NCI-H128 (cell line): ENCODE results near the gene SPDYE2.
"Not testable (repeated sequence)": the region's sequence is repeated elsewhere in the genome, so short reads cannot be mapped to it uniquely, and the experiment has no call there.

Source experiments
- DNase-seq: peaks from one replicate; lab custom pipeline; 2025; ENCODE audit not compliant: unreplicated experiment; lab: John Stamatoyannopoulos, UW

SPDYE2 gene, protein sequence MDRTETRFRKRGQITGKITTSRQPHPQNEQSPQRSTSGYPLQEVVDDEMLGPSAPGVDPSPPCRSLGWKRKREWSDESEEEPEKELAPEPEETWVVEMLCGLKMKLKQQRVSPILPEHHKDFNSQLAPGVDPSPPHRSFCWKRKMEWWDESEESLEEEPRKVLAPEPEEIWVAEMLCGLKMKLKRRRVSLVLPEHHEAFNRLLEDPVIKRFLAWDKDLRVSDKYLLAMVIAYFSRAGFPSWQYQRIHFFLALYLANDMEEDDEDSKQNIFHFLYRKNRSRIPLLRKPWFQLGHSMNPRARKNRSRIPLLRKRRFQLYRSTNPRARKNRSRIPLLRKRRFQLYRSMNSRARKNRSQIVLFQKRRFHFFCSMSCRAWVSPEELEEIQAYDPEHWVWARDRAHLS

DNA sequence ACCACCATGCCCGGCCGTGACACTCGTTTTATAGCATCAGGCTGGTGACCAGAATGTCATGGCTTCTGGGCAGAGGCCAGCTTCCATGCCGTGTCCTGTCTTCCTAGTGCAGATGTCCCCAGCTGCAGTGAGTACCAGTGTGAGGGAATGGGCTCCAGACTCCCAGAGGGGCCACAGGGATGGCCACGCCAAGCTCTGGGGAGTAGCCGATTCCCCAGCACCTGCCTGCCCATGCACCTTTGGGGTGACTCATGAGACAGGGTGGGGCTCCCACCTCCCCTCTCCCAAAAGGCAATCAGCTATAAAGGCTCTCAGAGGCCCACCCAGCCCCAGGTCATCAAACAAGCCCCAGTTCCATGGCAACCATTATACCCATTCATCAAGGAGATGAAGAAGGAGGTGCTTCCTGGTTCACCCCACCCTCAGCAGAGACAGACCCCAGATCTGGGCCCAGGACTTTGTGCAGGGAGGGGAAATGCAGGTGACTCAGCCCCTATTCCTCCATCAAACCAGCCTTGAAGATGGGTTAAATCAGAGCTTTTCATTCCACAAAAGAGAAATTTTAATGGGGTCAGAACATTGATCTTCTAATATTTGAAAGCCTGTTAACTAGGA, at the start of gene SPDYE2:
TSS of gene SPDYE2 (plus strand) at position 419 of the 615 bp plus-strand sequence. CDS start 2,030 bp downstream, outside the sequence.
- DNase-seq, result not testable (repeated sequence)

DNA sequence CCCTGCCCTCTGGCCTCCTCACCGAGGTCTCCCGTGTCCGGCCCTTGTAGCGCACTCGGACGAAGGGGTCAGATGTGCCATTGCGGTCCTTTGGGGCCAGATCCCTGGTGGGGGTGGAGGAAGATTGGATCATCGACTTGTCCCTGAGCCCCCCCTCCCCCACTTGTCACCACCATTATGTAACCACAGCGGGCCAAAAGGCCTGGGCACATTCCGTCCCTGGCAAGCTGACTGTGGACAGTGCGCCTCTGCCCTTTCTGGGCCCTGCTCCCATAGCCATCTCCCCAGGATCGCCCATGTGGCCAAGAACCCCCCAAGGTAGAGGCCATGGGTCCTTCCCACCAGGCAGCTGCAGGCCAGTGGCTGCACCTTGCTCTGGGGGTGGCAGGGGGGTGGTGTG, 47.9 kb upstream of the SPDYE2 start:
- not testable (repeated sequence) for DNase-seq

DNA sequence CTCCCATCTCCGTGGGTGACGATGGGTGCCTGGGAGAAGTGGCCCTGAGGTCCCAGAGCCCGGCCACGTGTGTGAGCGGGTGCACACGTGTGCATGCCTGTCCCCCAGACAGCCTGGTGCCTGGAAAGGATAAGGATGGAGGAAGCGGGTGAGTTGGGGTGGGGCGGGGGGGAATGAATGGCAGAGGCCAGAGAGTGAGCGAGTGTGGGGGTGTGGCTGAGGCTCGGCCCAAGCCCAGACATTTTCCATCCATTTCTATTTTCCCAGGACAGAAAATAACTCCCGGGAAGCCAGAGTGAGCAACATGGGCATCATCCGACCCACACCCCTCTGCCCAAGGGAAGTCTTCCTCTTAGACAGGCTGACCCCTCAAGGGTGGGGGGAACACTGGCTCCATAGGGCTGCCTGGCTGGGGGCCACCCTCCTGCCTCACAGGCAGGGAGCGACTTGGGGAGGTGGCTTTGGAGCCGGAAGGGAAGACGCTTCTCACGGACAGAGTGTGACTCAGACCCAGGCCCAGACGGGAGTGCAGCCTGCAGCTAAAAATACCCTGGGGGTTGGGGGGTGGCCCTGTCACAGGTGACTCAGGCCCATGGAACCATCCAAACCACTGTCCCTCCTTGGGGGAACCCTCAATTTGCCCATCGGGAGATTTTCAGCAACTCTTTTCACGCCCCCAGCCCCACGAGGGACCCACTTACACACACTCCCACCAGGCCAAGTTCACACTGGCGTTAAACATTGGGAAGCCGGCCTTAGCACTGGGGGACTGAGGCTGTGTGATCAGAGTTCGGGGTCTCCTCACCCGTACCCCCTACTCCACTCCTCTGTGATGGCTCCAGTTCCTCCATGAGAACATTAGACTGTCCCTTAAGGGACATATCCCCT, 45.5 kb upstream of the SPDYE2 start:
- DNase-seq, result not testable (repeated sequence)

DNA sequence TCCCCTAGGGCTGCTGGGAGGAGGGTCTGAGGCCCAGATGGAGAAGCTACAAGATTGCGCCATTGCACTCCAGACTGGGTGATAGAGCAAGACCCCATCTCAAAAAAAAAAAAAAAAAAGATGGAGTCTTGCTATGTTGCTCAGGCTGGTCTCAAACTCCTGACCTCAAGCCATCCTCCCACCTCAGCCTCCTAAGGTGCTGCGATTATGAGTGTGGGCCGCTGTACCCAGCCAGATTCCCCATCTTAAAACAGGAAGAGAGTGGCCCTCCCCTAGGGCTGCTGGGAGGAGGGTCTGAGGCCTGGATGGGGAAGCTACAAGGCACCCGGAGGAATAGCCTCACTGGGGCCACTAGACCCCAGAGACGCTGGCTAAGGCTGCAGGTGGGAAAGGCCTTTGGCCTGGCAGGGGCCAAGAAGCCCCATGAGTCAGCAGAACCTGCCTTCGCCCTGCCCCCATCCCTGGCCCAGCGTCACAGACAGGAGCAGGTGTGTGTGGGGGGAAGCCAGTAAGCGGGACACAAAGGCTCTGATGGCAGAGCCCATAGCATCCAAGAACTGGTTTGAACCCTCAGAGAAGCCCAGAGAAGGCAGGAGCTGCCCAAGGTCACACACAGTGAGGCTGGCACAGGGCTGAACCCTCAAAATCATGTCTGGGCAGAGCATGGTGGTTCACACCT, 43.5 kb upstream of the SPDYE2 start:
- not testable (repeated sequence) for DNase-seq

DNA sequence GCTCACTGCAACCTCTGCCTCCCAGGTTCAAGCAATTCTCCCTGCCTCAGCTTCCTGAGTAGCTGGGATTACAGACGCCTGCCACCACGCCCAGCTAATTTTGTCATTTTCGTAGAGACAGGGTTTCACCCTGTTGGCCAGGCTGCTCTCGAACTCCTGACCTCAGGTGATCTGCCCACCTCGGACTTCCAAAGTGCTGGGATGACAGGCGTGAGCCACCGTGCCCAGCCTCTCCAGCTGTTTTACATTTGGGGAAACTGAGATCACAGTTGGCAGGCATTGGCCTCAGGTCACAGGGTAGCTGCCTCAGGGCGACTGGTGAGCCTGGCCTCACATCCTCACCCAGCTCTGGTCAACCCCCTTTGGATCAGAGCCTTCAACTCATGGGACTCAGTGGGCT, 40.5 kb upstream of the SPDYE2 start:
- DNase-seq, result not testable (repeated sequence)

DNA sequence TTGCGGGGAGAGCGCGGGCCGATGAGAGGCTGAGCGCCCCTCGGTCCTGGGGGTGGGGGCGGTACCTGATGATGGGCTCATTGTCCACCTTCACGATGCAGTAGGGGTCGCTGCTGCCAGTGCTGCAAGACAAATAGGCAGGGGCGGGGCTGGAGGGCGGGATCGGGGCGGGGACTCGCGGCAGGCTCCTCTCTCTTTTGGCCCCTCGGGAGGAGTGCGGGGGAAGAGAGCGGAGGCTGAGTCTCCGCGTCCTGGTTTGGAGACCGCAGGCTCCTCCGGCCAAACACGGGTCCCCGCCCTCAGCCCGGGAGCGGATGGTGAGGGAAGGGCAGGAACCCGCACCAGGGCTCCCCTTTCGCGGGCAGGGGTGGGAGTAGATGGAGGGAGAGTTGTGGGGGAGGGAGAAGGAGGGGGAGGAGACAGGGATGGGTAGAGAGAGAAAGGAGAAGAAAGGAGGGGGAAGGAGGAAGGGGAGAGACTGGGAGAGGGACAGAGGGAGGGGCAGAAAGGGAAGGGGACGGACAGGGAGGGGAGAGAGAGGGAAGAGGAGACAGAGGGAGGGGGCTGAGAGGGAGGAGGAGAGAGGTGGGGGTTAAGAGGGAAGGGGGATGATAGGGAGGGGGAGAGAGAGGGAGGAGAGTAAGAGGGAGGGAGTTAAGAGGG, 39.0 kb upstream of the SPDYE2 start:
- DNase-seq, result not testable (repeated sequence)

DNA sequence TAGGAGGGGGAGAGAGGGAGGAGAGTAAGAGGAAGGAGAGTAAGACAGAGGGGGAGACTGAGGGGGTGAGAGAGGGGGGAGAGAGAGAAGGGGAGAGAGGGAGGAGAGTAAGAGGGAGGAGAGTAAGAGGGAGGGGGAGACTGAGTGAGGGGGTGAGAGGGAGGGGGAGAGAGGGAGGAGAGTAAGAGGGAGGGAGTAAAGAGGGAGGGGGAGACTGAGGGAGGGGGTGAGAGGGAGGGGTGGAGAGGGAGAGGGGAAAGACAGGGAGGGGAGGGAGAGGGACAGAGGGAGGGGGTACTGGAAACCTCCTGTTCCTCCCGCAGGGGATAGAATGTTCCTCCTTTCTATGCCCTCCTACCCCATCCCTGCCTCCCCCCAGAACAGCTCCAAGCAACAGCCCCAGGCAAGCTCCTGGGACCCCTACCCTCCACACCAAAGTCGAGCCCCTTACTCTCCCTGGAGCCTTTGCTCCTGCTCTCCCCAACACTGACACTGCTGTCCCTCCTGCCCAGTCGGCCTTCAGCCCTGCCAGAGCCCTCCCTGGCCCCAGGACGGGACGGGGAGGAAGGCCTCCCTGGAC, 38.3 kb upstream of the SPDYE2 start:
- DNase-seq, result not testable (repeated sequence)

DNA sequence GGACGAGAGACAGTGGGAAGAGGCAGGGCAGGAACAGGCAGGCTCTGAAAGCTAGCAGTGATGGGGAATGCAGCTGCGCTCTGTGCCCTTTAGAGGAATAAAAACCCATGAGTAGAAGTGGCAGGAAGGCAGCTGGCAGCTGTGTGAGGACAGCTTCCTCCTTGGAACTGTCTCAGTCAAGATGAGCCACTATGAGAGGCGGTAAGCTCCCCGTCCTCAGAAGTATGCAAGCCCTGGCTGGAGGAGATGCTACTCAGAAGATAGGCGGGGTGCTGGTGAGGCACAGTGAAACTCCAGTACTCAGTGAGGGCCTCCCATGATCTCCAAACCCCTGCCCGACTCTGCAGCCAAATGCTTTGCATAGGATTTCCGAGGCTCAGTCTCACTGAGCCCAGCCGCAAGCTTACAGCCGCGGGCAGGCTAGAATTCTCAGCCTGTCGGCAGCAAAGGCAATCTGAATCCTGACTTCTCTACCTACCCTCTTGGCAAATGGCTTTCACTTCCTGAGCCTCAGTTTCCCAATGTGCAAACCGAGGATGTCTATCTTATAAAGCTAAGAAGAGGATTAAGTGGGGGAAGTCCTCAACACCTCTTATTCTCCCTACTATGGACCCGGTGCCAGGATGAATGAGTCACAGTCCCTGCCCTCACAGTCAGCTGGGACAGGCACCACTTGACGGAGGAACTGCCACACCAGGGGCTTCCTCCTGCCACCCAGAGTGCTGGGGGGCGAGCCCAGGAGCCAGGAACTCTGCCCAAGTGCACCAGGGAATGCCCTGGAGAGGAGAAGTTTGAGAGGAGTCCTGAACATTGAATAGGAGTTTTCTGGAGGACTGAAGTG, 35.9 kb upstream of the SPDYE2 start:
- not testable (repeated sequence) for DNase-seq

DNA sequence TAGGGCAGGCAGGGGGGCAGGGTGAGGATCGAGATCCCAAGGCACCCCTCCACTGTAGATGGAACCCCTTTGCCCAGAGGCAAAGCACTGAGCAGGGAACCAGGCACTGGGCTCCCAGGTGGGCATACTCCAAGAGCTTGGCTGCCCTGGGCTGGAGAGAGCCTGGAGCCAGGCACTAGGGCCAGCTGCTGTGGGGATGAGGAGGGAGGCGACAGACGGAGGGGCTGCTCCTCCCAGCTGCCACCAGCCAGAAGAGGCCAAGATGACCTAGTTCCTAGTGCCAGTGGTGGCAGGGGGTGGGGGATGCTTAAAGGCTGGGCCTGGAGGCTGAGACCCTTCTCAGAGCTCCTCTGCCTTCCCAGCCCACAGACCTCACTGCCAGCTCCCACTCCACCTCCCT, 35.1 kb upstream of the SPDYE2 start:
- DNase-seq, result not testable (repeated sequence)

DNA sequence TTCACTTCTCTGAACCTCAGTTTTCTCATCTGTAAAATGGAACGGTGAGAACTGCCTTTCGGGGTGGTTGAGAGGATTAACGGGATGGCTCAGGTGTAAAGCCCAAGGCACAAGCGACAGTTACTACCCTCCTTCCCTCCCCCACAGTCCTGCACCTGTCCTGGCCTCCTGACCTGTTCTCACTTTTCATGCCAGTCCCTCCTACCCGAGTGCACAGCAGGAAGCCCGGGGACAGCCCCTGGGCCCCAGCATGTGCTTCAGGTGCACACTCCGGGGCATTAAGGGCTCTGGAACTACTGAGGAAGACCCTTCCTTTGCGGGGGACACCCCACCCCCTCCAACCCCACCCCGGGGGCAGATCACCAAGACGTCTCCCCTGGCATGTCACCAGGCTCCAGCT, 34.1 kb upstream of the SPDYE2 start:
- DNase-seq, result not testable (repeated sequence)

DNA sequence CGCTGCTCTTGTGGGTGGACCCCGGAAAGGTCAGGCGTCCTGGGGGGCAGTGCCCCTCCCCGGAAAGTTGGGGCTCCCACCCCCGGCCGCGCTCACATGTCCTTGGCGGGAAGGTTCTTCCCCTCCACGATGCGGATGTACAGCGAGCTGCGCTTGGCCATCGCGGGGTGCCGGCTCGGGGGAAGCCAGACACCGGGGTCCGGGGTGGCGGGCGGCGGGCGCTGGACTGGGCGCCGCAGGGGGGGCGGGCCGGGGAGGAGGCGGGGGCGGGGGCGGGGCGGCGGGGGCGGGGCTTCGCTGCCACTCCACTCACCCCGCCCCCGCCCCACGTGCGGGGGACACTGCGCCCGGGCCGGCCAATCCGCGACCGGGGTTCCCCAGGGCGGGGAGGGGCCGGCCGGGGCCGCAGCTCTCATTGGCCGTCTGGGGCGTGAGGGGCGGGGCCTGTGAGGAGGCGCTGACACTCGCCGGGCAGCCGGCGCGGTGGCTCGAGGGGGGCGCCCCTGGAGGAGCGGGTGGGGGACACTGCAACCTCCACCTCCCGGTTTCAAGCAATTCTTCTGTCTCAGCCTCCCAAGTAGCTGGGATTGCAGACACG, 33.4 kb upstream of the SPDYE2 start, which contains the start of gene RASA4B:
TSS of gene RASA4B (minus strand) at position 228 of the 598 bp plus-strand sequence. CDS start at position 161, 67 bp downstream.
- not testable (repeated sequence) for DNase-seq

DNA sequence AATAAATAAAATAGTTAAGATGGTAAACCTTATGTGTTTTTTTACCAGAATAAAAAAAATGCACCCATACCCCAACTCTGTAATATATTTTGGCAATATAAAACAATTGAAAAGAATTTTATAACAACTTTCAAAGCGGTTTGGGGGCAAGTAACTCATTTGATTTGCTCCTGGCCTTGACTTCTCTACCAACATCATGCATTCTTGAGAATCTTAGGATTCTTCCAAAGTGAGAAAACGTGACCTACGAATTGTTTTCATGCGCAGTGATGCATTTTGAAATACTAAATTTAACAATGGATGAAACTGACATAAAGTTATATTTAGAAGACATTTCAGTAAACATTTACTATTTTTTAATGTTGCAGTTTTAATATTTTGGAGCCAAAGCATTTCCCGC, 30.2 kb upstream of the SPDYE2 start:
- DNase-seq, result not testable (repeated sequence)

DNA sequence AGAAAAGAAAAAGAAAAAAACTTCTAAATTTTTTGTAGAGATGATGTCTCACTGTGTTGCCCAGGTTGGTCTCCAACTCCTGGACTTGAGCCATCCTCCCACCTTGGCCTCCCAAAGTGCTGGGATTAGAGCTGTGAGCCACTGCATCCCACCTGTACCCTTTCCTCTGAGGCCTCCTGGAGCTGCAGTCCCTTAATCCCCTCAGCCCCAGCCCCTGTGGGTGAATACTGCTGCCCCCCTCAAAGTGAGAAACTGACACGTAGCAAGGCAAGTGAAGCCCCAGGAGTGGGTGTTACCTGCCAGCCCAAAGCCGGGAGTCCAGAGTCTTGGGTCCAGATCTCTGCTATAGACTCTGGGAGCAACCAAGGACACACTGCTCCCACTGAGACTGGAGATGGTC, 26.2 kb upstream of the SPDYE2 start:
- DNase-seq, result not testable (repeated sequence)

DNA sequence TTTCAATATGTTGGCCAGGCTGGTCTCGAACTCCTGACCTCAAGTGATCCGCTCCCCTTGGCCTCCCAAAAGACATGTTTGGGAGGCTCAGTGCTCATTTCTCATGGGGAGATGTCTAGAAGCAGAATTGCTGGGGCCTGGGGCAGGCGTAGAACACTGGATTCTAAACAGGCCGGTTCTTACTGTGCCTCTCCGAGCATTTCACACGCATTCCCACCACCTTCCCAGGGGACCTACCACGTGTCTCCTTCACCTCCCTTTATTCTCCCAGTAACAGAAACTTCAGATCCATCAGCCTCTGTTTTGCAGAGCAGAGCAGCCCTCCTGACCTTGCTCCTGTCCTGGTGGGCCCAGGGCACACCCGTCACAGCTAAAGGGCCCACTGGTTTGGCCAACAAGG, 23.8 kb upstream of the SPDYE2 start:
- not testable (repeated sequence) for DNase-seq

DNA sequence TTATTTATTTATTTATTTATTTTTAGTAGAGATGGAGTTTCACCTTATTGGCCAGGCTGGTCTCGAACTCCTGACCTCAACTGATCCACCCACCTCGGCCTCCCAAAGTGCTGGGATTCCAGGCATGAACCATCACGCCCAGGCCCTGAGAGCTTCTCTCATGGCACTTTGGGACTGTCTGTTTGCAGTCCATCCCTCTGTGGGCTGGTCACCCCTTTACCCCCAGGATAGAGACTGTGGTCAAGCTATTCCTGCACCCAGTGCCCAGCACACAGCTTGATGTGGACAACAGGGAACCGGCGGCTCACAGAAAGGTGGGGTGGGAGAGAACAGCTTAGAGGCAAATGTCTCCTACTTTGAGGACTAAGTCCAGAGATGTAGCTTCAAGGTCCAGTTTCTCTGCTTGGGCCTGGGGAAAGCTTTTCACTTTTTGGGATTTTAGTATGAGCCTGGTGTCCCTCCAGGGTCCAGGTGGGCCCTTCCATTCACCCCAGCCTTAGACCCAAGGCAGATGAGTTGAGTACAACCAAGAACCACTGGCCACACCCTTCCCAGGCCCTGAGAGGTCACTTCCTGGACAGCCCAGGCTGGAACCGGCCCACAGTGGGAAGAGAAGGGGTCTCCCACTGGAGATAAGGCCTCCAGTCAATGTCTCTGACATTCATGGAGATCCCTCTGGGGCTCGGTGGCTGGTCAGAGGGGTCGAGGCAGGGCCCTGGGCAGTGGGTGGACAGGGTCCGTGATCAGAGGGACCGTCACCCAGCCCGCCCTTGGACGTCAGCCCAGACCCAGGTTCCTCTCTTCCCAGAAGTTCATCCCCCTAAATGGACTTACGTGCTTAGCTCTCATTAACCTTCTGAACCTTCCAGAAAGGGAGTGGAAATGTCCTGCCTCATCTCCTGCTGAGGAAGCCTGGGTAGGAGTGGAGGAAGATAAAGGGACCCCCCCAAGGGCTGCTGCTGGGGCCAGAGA, 22.9 kb upstream of the SPDYE2 start:
- not testable (repeated sequence) for DNase-seq

DNA sequence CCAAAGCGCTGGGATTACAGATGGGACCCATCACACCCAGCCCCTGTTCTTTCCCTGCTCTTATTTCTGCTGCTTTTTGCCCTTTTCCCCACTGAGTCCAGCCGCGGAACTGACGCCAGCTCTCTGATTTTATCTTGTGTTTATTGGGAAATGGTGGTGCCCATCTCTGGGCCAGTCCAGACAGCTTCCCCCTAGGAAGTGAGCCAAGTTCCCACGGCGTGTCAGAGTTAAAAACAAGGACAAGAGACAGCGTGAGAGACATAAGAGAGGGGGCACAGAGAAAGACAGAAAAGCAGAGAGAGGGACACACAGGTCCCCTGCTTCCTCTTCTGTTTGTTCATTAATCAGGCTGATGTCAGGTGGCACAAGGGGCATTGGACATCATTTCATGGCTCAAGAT, 19.4 kb upstream of the SPDYE2 start:
- not testable (repeated sequence) for DNase-seq

DNA sequence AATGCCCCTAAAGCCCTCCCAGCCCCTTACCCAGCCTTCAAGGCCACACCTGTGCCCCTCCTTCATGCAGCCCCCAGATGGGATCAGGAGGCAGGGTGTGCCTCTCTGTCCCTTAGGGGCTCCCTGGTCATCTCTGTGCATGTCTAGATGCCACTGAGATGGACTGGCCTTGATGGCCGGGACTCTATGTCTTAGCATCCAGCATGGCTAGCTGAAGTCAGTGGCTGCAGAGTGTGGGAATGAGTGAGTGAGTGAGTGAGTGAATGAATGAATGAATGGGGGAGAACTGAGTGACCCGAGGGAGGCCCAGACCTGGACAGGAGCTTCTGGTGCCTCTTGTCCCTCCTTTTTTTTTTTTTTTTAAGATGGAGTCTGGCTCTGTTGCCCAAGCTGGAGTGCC, 18.9 kb upstream of the SPDYE2 start:
- not testable (repeated sequence) for DNase-seq
